ENCODE data around the gene TBC1D12. TPM values are rescaled to one million over a fixed set of nuclear protein-coding genes. Genes with fewer than 3 reads are reported as not detected.
A peak's percentile ranks its signal among the peaks of the same experiment; 100 is the strongest.

The TBC1D12 gene
- total and polyA plus RNA-seq, 4 donors = 4.5 to 29.0 (median 15.6) TPM

GRCh38 chr10:94405406-94405805 is 3.1 kb downstream of the TBC1D12 start:
- Histone ChIP-seq H3K36me3 (ENCODE audit: control insufficient read depth in 4 of 4, insufficient read depth in 4 of 4, low read length in 4 of 4) (no peaks in the 10 kb centered on the region), H3K27ac (ENCODE audit: low read depth in 1 of 2, low read length in 1 of 2) (no peak overlapping the region), H3K9ac (ENCODE audit: insufficient read depth in 1 of 2, low read length in 2 of 2) (no peak overlapping the region), H3K9me3 (ENCODE audit: control insufficient read depth in 4 of 4, insufficient read depth in 3 of 4, low read length in 3 of 4) (no peaks in the 10 kb centered on the region), H3K4me1 (ENCODE audit: control insufficient read depth in 5 of 5, insufficient read depth in 5 of 5, low read length in 5 of 5) (peaks cover 0 to 12% (median 4%) of the 10 kb centered on the region in 5 donors), H3K27me3 (ENCODE audit: control insufficient read depth in 3 of 3, insufficient read depth in 3 of 3, low read length in 2 of 3) (no peaks in the 10 kb centered on the region), H3K4me3 (no peak overlapping the region)
- DNase-seq = no peak
- no peak for TF ChIP-seq CTCF (IDR thresholded peaks at IDR 0.05; ENCODE audit: control extremely low read depth, extremely low read depth)
- ATAC-seq (ENCODE audit: insufficient read depth, low FRiP score) = no peak

GRCh38 chr10:94407668-94408067 is 5.3 kb downstream of the TBC1D12 start:
- ATAC-seq (ENCODE audit: insufficient read depth, low FRiP score) (no peak), DNase-seq (no peak)
- WGBS, 2 donors = 80 to 88% methylated on average over 3 of the region's 3 CpGs

GRCh38 chr10:94409021-94409657 is 6.8 kb downstream of the TBC1D12 start:
- 79 to 87% methylated on average over 7 of the region's 7 CpGs for WGBS, 2 donors
- no peak for ATAC-seq (ENCODE audit: insufficient read depth, low FRiP score)
- no peak overlapping the region for H3K9ac ChIP-seq (ENCODE audit: insufficient read depth in 1 of 2, low read length in 2 of 2)
- no peak overlapping the region for H3K27ac ChIP-seq (ENCODE audit: low read depth in 1 of 2, low read length in 1 of 2)
- no peaks in the 10 kb centered on the region for H3K9me3 ChIP-seq (ENCODE audit: control insufficient read depth in 4 of 4, insufficient read depth in 3 of 4, low read length in 3 of 4)
- no peak for TF ChIP-seq CTCF (IDR thresholded peaks at IDR 0.05; ENCODE audit: control extremely low read depth, extremely low read depth)
- peaks cover 0 to 31% (median 13%) of the 10 kb centered on the region in 5 donors for H3K4me1 ChIP-seq (ENCODE audit: control insufficient read depth in 5 of 5, insufficient read depth in 5 of 5, low read length in 5 of 5)
- DNase-seq = peak in 1 of 3 donors; percentile 23
- H3K27me3 ChIP-seq (ENCODE audit: control insufficient read depth in 3 of 3, insufficient read depth in 3 of 3, low read length in 2 of 3) = no peaks in the 10 kb centered on the region
- no peak overlapping the region for H3K4me3 ChIP-seq
- no peaks in the 10 kb centered on the region for H3K36me3 ChIP-seq (ENCODE audit: control insufficient read depth in 4 of 4, insufficient read depth in 4 of 4, low read length in 4 of 4)

More at GRCh38 chr10:94407668-94408067, 5.3 kb downstream of the TBC1D12 start:
- Histone ChIP-seq H3K4me1 (ENCODE audit: control insufficient read depth in 5 of 5, insufficient read depth in 5 of 5, low read length in 5 of 5) (peaks cover 0 to 23% (median 8%) of the 10 kb centered on the region in 5 donors), H3K4me3 (no peak overlapping the region), H3K27me3 (ENCODE audit: control insufficient read depth in 3 of 3, insufficient read depth in 3 of 3, low read length in 2 of 3) (no peaks in the 10 kb centered on the region), H3K27ac (ENCODE audit: low read depth in 1 of 2, low read length in 1 of 2) (no peak overlapping the region), H3K9ac (ENCODE audit: insufficient read depth in 1 of 2, low read length in 2 of 2) (no peak overlapping the region), H3K9me3 (ENCODE audit: control insufficient read depth in 4 of 4, insufficient read depth in 3 of 4, low read length in 3 of 4) (no peaks in the 10 kb centered on the region), H3K36me3 (ENCODE audit: control insufficient read depth in 4 of 4, insufficient read depth in 4 of 4, low read length in 4 of 4) (no peaks in the 10 kb centered on the region)
- no peak for TF ChIP-seq CTCF (IDR thresholded peaks at IDR 0.05; ENCODE audit: control extremely low read depth, extremely low read depth)

GRCh38 chr10:94411304-94411703 is 9.0 kb downstream of the TBC1D12 start:
- Histone ChIP-seq H3K36me3 (ENCODE audit: control insufficient read depth in 4 of 4, insufficient read depth in 4 of 4, low read length in 4 of 4) (no peaks in the 10 kb centered on the region), H3K27ac (ENCODE audit: low read depth in 1 of 2, low read length in 1 of 2) (no peak overlapping the region), H3K4me1 (ENCODE audit: control insufficient read depth in 5 of 5, insufficient read depth in 5 of 5, low read length in 5 of 5) (peaks cover 0 to 21% (median 8%) of the 10 kb centered on the region in 5 donors), H3K9ac (ENCODE audit: insufficient read depth in 1 of 2, low read length in 2 of 2) (no peak overlapping the region), H3K4me3 (no peak overlapping the region), H3K27me3 (ENCODE audit: control insufficient read depth in 3 of 3, insufficient read depth in 3 of 3, low read length in 2 of 3) (no peaks in the 10 kb centered on the region), H3K9me3 (ENCODE audit: control insufficient read depth in 4 of 4, insufficient read depth in 3 of 4, low read length in 3 of 4) (no peaks in the 10 kb centered on the region)
- WGBS, 2 donors = 95 to 97% methylated on average over 3 of the region's 3 CpGs
- no peak for ATAC-seq (ENCODE audit: insufficient read depth, low FRiP score)
- TF ChIP-seq CTCF (IDR thresholded peaks at IDR 0.05; ENCODE audit: control extremely low read depth, extremely low read depth) = no peak
- no peak for DNase-seq

Data from lung (tissue), 12 donors.